Activated effector memory CD4-positive, alpha-beta T cell treated with Interleukin-2 at 50 U/mL for 16 hours (primary cell): Measurements from ENCODE around the gene MIAT.

Experiments used
- DNase-seq: peaks from one replicate; pipeline ENCODE4 v3.0.0-alpha.2; 2020

MIAT gene

GRCh38 chr22:26670459-26670858, 13.1 kb downstream of the MIAT start:
- no peak for DNase-seq

GRCh38 chr22:26671317-26672059, 14.1 kb downstream of the MIAT start:
- peak; percentile 67 for DNase-seq

GRCh38 chr22:26672060-26672471, 14.7 kb downstream of the MIAT start:
- DNase-seq: no peak

GRCh38 chr22:26672590-26673468, 15.4 kb downstream of the MIAT start:
- peak; percentile 90 for DNase-seq

- peak; percentile 18 for DNase-seq
Measured at GRCh38 chr22:26673486-26673885, 16.1 kb downstream of the MIAT start.

- DNase-seq: peak; percentile 21
Measured at GRCh38 chr22:26674211-26675190, 17.1 kb downstream of the MIAT start.

- DNase-seq: no peak
Measured at GRCh38 chr22:26675687-26676268, 18.4 kb downstream of the MIAT start.

- DNase-seq: no peak
Measured at GRCh38 chr22:26677217-26677616, 19.8 kb downstream of the MIAT start.

- DNase-seq: peak; percentile 52
Measured at GRCh38 chr22:26679003-26679629, 21.7 kb downstream of the MIAT start.

GRCh38 chr22:26680485-26680884, 23.1 kb downstream of the MIAT start:
- no peak for DNase-seq

- no peak for DNase-seq
Measured at GRCh38 chr22:26681395-26681821, 24.0 kb downstream of the MIAT start.

- no peak for DNase-seq
Measured at GRCh38 chr22:26684168-26684567, 26.8 kb downstream of the MIAT start.

GRCh38 chr22:26685601-26686000, 28.2 kb downstream of the MIAT start:
- no peak for DNase-seq

- DNase-seq: no peak
Measured at GRCh38 chr22:26687439-26687838, 30.1 kb downstream of the MIAT start.

GRCh38 chr22:26689513-26690301, 32.3 kb downstream of the MIAT start:
- DNase-seq: no peak

- DNase-seq: no peak
Measured at GRCh38 chr22:26690654-26691376, 33.4 kb downstream of the MIAT start.

- DNase-seq: no peak
Measured at GRCh38 chr22:26691377-26691716, 34.0 kb downstream of the MIAT start.

- no peak for DNase-seq
Measured at GRCh38 chr22:26692215-26692614, 34.8 kb downstream of the MIAT start.

- no peak for DNase-seq
Measured at GRCh38 chr22:26697151-26697550, 39.8 kb downstream of the MIAT start.

GRCh38 chr22:26700462-26700861, 43.1 kb downstream of the MIAT start:
- DNase-seq: no peak
